Fibroblast of pulmonary artery (primary cell): ENCODE measurements around the gene GADL1.

Experiments used
- DNase-seq: peaks from one replicate; pipeline ENCODE4 v3.0.0-alpha.2; 2010; ENCODE audit warnings: low read depth
- H3K4me3 ChIP-seq: replicated peaks from 2 replicates; pipeline ENCODE4 v1.5.1; 2011; ENCODE audit warnings: low read depth, mild to moderate bottlenecking, control low read depth, low read length, moderate library complexity
- TF ChIP-seq, protein P1 (sequence below): IDR thresholded peaks from 2 replicates; pipeline ENCODE4 v1.5.1; 2011; ENCODE audit warnings: mild to moderate bottlenecking, control low read depth, low read length, inconsistent platforms; ENCODE audit errors: missing control alignments

Gene GADL1

GRCh38 chr3:30737743-30738499 is 156.5 kb downstream of the GADL1 start:
- no peak for DNase-seq
- TF ChIP-seq, protein P1, sequence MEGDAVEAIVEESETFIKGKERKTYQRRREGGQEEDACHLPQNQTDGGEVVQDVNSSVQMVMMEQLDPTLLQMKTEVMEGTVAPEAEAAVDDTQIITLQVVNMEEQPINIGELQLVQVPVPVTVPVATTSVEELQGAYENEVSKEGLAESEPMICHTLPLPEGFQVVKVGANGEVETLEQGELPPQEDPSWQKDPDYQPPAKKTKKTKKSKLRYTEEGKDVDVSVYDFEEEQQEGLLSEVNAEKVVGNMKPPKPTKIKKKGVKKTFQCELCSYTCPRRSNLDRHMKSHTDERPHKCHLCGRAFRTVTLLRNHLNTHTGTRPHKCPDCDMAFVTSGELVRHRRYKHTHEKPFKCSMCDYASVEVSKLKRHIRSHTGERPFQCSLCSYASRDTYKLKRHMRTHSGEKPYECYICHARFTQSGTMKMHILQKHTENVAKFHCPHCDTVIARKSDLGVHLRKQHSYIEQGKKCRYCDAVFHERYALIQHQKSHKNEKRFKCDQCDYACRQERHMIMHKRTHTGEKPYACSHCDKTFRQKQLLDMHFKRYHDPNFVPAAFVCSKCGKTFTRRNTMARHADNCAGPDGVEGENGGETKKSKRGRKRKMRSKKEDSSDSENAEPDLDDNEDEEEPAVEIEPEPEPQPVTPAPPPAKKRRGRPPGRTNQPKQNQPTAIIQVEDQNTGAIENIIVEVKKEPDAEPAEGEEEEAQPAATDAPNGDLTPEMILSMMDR = no peak
- H3K4me3 ChIP-seq = no peak overlapping the region

- TF ChIP-seq, protein P1 = no peak
- no peak overlapping the region for H3K4me3 ChIP-seq
- no peak for DNase-seq
Measured at GRCh38 chr3:30733696-30734095, 160.8 kb downstream of the GADL1 start.

DNA sequence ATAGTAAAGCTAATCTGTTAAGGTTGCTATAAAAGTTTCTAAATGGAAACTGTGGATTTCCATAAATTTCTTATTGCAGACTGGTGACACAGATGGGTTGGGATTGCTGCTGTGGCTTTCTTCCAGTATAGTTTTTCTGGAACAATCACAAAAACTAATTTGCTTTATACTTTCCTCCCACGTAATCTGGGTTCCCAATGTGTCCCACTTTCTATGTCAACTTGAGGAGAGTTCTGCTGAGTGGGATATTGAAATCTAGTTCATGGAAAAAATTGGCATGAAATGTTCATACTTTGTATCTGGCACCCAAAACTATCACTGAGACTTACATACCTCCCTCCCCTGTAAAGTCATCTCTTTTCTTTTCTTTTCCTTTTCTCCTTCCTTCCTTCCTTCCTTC is 161.3 kb downstream of the GADL1 start:
- H3K4me3 ChIP-seq = no peak overlapping the region
- TF ChIP-seq, protein P1 = no peak
- no peak for DNase-seq

- no peak overlapping the region for H3K4me3 ChIP-seq
Measured at GRCh38 chr3:30730967-30731366, 163.5 kb downstream of the GADL1 start.

DNA sequence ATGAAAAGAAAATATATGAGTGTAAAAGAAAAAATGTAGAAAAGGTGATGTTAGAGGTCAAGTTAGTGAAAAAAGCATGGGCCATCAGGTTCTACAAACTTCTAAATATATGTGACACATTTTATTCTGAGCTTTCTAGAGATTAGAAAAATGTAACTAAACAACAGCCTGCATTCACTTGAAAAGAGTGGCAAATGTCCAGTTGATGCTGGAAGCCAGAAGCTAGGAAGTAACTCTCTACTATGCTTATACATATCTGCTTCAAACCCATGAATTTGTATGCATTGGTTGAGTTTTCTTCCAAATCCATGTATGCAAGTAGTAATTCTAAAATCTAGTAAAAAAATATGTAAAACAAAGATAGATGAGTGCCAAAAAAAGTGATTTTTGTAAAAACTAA is 164.5 kb downstream of the GADL1 start:
- no peak overlapping the region for H3K4me3 ChIP-seq
- DNase-seq = no peak
- TF ChIP-seq, protein P1 = no peak

More at GRCh38 chr3:30730967-30731366, 163.5 kb downstream of the GADL1 start:
- DNase-seq = no peak
- TF ChIP-seq, protein P1 = no peak

GRCh38 chr3:30729512-30729911 is 164.9 kb downstream of the GADL1 start:
- TF ChIP-seq, protein P1 = no peak
- DNase-seq = no peak

DNA sequence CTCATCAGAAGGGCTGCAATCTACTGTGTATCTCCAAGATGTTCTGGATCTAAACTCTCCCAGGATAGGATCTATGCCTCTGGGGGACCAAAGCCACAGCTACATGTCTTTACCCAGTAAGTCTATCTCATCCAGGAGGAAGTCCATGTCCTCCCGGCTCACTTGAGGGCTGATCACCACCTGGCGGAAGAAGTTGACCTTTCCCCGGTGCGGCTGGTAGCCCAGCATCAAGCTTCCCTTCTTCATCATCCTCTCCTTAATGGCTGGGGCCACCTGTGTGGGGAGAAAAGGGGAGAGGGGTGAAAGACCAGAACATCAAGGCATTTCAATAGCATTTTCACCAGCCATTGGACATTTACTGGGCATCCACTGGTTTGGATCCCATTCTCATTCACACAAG is 166.3 kb downstream of the GADL1 start:
- DNase-seq = no peak
- TF ChIP-seq, protein P1 = no peak
- H3K4me3 ChIP-seq = no peak overlapping the region

More at GRCh38 chr3:30729512-30729911, 164.9 kb downstream of the GADL1 start:
- no peak overlapping the region for H3K4me3 ChIP-seq
